K562 (cell line): ENCODE data around the gene CNOT2. TPM values are rescaled to one million over a fixed set of nuclear protein-coding genes. Genes with fewer than 3 reads are reported as not detected.

Experiments
- ATAC-seq: fragments of 200-7000 bp; cut with Tn5 transposase; 3 replicates; pipeline ENCODE4 v1.9.1; 2020; ENCODE audit warnings: moderate library complexity
- BruUV-seq: library from RNA; stranded (reverse); fragments of 400-500 nt; replicated peaks from 2 replicates; lab custom pipeline; 2021; lab: Mats Ljungman, UMichigan
- CTCF ChIA-PET: fragments of 300-600 bp; formaldehyde crosslinking; extraction: SDS; loops from one replicate; lab custom pipeline; 2021; ENCODE audit warnings: low intra/inter-chr PET ratio; lab: Yijun Ruan, JAX
- POLR2A ChIA-PET: fragments of 300-600, 350-650 bp; sonication (Branson Sonifier 250); formaldehyde crosslinking; extraction: SDS; loops from one replicate; lab custom pipeline; 2021; ENCODE audit warnings: antibody characterized with exemption, inconsistent platforms; lab: Yijun Ruan, JAX
- DNase-seq, 4 experiments: peaks; one replicate each; pipeline versions ENCODE4 v3.0.0 to v3.0.0-alpha.2; 2011 to 2018; ENCODE audit warnings: low spot score in 3 of 4, mixed read lengths in 3 of 4; ENCODE audit errors: extremely low read depth in 1 of 4
- FAIRE-seq: peaks from 2 replicates; lab custom pipeline; 2011; peaks lifted over from hg19 to GRCh38; lab: Jason Lieb, UNC
- H2AFZ ChIP-seq: 2 replicates; pipeline ENCODE4 v1.6.0; 2011; ENCODE audit warnings: low read depth, low read length, control low read depth, inconsistent platforms
- H3K27ac ChIP-seq: fragments of 200-600 bp; 3 replicates; pipeline ENCODE4 v1.8.0; 2011; ENCODE audit warnings: low read depth, mild to moderate bottlenecking, control low read depth, inconsistent platforms, low read length, moderate library complexity, mixed read lengths; ENCODE audit errors: extremely low read depth
- H3K27me3 ChIP-seq, 2 experiments: fragments of 300-600 bp in 1 of 2; 2 replicates in 1 of 2; 3 replicates in 1 of 2; pipeline versions ENCODE4 v1.6.0 to v1.8.0; 2011; ENCODE audit warnings: inconsistent platforms in 2 of 2, low read length in 2 of 2, mild to moderate bottlenecking in 1 of 2, mixed read lengths in 1 of 2, moderate library complexity in 1 of 2; ENCODE audit not compliant: control insufficient read depth in 2 of 2, insufficient read depth in 2 of 2
- H3K36me3 ChIP-seq: fragments of 300-600 bp; 3 replicates; pipeline ENCODE4 v1.8.0; 2011; ENCODE audit warnings: mild to moderate bottlenecking, low read length, inconsistent platforms; ENCODE audit not compliant: control insufficient read depth, insufficient read depth
- H3K4me1 ChIP-seq, 2 experiments: fragments of 200-600 bp in 1 of 2; replicated peaks in 1 of 2; 2 replicates in 1 of 2; 3 replicates in 1 of 2; pipeline versions ENCODE4 v1.5.1 to v1.8.0; 2011; ENCODE audit warnings: inconsistent platforms in 2 of 2, low read length in 2 of 2, mild to moderate bottlenecking in 1 of 2, mixed read lengths in 1 of 2, moderate library complexity in 1 of 2; ENCODE audit not compliant: control insufficient read depth in 2 of 2, insufficient read depth in 2 of 2
- H3K4me2 ChIP-seq: 2 replicates; pipeline ENCODE4 v1.6.1; 2011; ENCODE audit warnings: low read length, control low read depth, inconsistent platforms, mixed read lengths; ENCODE audit not compliant: insufficient read depth
- H3K4me3 ChIP-seq: fragments of 200-600 bp; sonication (generic), shearing (Covaris generic); 2 replicates; pipeline ENCODE4 v1.5.1; 2016; ENCODE audit warnings: control low read depth, inconsistent platforms
- H3K79me2 ChIP-seq: fragments of 200-600 bp; 3 replicates; pipeline ENCODE4 v1.8.0; 2011; ENCODE audit warnings: low read length, inconsistent platforms; ENCODE audit not compliant: control insufficient read depth, insufficient read depth
- H3K9ac ChIP-seq, 2 experiments: 2 replicates each; pipeline versions ENCODE4 v1.6.0 to v1.6.1; 2011; ENCODE audit warnings: low read depth in 2 of 2, low read length in 2 of 2, control low read depth in 1 of 2, inconsistent platforms in 1 of 2, mild to moderate bottlenecking in 1 of 2, mixed read lengths in 1 of 2; ENCODE audit not compliant: insufficient read depth in 1 of 2
- H3K9me1 ChIP-seq: one replicate; pipeline ENCODE4 v1.6.0; 2011; ENCODE audit warnings: inconsistent platforms, mild to moderate bottlenecking, low read length, moderate library complexity; ENCODE audit not compliant: control insufficient read depth, insufficient read depth
- H3K9me3 ChIP-seq: replicated peaks from 2 replicates; pipeline ENCODE4 v1.5.1; 2011; ENCODE audit warnings: low read depth, low read length, inconsistent platforms; ENCODE audit not compliant: control insufficient read depth, insufficient read depth
- H4K20me1 ChIP-seq: replicated peaks from 2 replicates; pipeline ENCODE4 v1.6.1; 2011; ENCODE audit warnings: low read length, inconsistent platforms, mixed read lengths; ENCODE audit not compliant: control insufficient read depth, insufficient read depth
- C11orf30 ChIP-seq: fragments of 450-650 bp; IDR thresholded peaks from 2 replicates; pipeline ENCODE4 v1.6.1; 2016; ENCODE audit warnings: low read depth, mild to moderate bottlenecking
- FUS ChIP-seq: fragments of 200-400 bp; formaldehyde crosslinking; optimal IDR thresholded peaks from 2 replicates; pipeline ENCODE3; 2017; ENCODE audit warnings: low read depth, low read length
- JUND ChIP-seq, 2 experiments: IDR thresholded peaks; 2 replicates in 1 of 2; 3 replicates in 1 of 2; pipeline ENCODE4 v1.6.1; 2011; ENCODE audit warnings: borderline replicate concordance in 2 of 2, low read depth in 2 of 2, low read length in 2 of 2, improper control_type of control experiment in 1 of 2, missing biosample characterization in 1 of 2, missing genetic modification characterization in 1 of 2, missing genetic modification reagents in 1 of 2
- KDM4B ChIP-seq, 2 experiments: fragments of 450-650 bp in 1 of 2; sonication (generic) in 1 of 2; IDR thresholded peaks; 2 replicates each; pipeline ENCODE4 v1.6.1; 2016 to 2017; ENCODE audit warnings: borderline replicate concordance in 2 of 2, antibody characterized with exemption in 1 of 2, low read depth in 1 of 2, mild to moderate bottlenecking in 1 of 2
- MAFG ChIP-seq: fragments of 450-650 bp; conservative IDR thresholded peaks from 2 replicates; pipeline ENCODE4 v1.6.1; 2016; ENCODE audit warnings: missing genetic modification characterization, missing compliant biosample characterization
- MED1 ChIP-seq: sonication (generic); formaldehyde crosslinking; IDR thresholded peaks from 2 replicates; pipeline ENCODE4 v1.8.1; 2023; ENCODE audit warnings: missing genetic modification reagents, borderline replicate concordance
- MEF2A ChIP-seq: IDR thresholded peaks from 2 replicates; pipeline ENCODE4 v1.6.1; 2011; ENCODE audit warnings: low read depth, mild to moderate bottlenecking, low read length, moderate library complexity; ENCODE audit not compliant: control insufficient read depth
- TGIF2 ChIP-seq: sonication (generic); formaldehyde crosslinking; IDR thresholded peaks from 2 replicates; pipeline ENCODE4 v1.8.1; 2022; ENCODE audit warnings: mild to moderate bottlenecking, missing genetic modification reagents, moderate library complexity
- XRCC3 ChIP-seq: fragments of 450-650 bp; IDR thresholded peaks from 2 replicates; pipeline ENCODE4 v1.6.1; 2017; ENCODE audit warnings: mild to moderate bottlenecking, moderate library complexity
- ZNF263 ChIP-seq: sonication (generic); formaldehyde crosslinking; IDR thresholded peaks from 2 replicates; pipeline ENCODE4 v1.8.0; 2022; ENCODE audit warnings: mild to moderate bottlenecking, missing genetic modification reagents, borderline replicate concordance
- ZNF316 ChIP-seq: fragments of 450-650 bp; IDR thresholded peaks from 2 replicates; pipeline ENCODE4 v1.6.1; 2016
- WGBS: fragments of 100-300 bp; shearing (Covaris generic); methylation state at CpG from one replicate; pipeline ENCODE4 v1.1.6; 2016; ENCODE audit warnings: low coverage, mixed read lengths; ENCODE audit not compliant: insufficient coverage; ENCODE audit errors: missing lambda C conversion rate; 5-methylcytosine and 5-hydroxymethylcytosine counted together
- in situ Hi-C: fragments of 300-500 bp; cut with MboI; formaldehyde crosslinking; loops from 4 replicates; pipeline ENCODE4 v1.15.0; 2018; ENCODE audit warnings: inconsistent platforms, mixed read lengths
- intact Hi-C: fragments of 100-400 bp; cut with micrococcal nuclease; formaldehyde crosslinking; loops from 2 replicates; pipeline ENCODE4 v1.14.2; 2022
- polyA plus RNA-seq, 8 experiments: library from polyadenylated mRNA; depleted of rRNA in 4 of 8; stranded (reverse) in 5 of 8; unstranded in 3 of 8; fragments of >200 nt; fragmentation: Nextera tagmentation in 2 of 8; fragmentation: Illumina TruSeq in 1 of 8; extraction: Ambion mirVana in 2 of 8; extraction: Trizol in 1 of 8; gene quantifications; 2 replicates each; pipeline versions ENCODE4 v1.2.1 to v1.2.3, GENCODE V29; 2011 to 2014; ENCODE audit warnings: inconsistent platforms in 1 of 8, missing spikeins in 1 of 8
- total RNA-seq, 7 experiments: library from RNA; depleted of rRNA in 6 of 7; stranded (reverse); fragments of >200 nt in 6 of 7; fragmentation: Illumina TruSeq in 2 of 7; extraction: Trizol in 2 of 7; gene quantifications; 2 replicates each; pipeline versions ENCODE4 v1.2.1 to v1.2.3, GENCODE V29; 2011 to 2021; ENCODE audit warnings: low replicate concordance in 1 of 7

Gene CNOT2
- total and polyA plus RNA-seq, 9 of the 15 experiments (the other 6 are each of a cell fraction or from before 2014, with no cell fraction given): 43.6 to 119 (median 84.4) TPM

- Histone ChIP-seq H3K36me3 (no peaks in the 10 kb centered on the region), H3K4me3 (no peak overlapping the region), H3K4me2 (no peak overlapping the region), H2AFZ (no peak overlapping the region), H3K9me1 (no peaks in the 10 kb centered on the region), H3K79me2 (no peaks in the 10 kb centered on the region), H4K20me1 (no peaks in the 10 kb centered on the region; the same call in 1 of the 2 replicates), H3K4me1 (no peaks in the 10 kb centered on the region), H3K27ac (no peak overlapping the region), H3K9ac (no peak overlapping the region), H3K27me3 (no peaks in the 10 kb centered on the region), H3K9me3 (no peaks in the 10 kb centered on the region)
- intact Hi-C loops: no loop called here
- POLR2A ChIA-PET: interaction anchor here (0.8 kb wide), 1 partner anchor 9 kb away, joined by 4 read pairs; no protein-coding TSS in a partner anchor
- TF ChIP-seq MEF2A (no peak), ZNF316 (peak; percentile 64), C11orf30 (peak; percentile 38; the same call in 1 of the 2 replicates), JUND (IDR thresholded peaks at IDR 0.05; ENCODE audit: borderline replicate concordance, low read depth, low read length) (no peak), JUND (tag; IDR thresholded peaks at IDR 0.05; ENCODE audit: borderline replicate concordance, low read depth, low read length) (no peak), TGIF2 (CRISPR knock-in tag) (no peak), MAFG (tag) (peak; percentile 34; the same call in 1 of the 2 replicates), ZNF263 (CRISPR knock-in tag) (no peak), MED1 (CRISPR knock-in tag) (no peak), KDM4B (IDR thresholded peaks at IDR 0.05; ENCODE audit: borderline replicate concordance in 2 of 2, low read depth in 1 of 2) (no peak), XRCC3 (no peak), FUS (no peak)
- ATAC-seq (no peak), DNase-seq (no peak), FAIRE-seq (no peak)
- CTCF ChIA-PET: no interaction called here
- 1% methylated on average over 6 of the region's 6 CpGs for WGBS
- BruUV-seq: no TSS peak
- in situ Hi-C loops: no loop called here
These were observed 156.1 kb downstream of the CNOT2 start for GRCh38 chr12:70399311-70399710.
